Measurements from ENCODE around the gene LSAMP. TPM values are rescaled to one million over a fixed set of nuclear protein-coding genes. Genes with fewer than 3 reads are reported as not detected.

The LSAMP gene
- total RNA-seq: under 0.01 and 0.28 TPM in 2 replicates

DNA sequence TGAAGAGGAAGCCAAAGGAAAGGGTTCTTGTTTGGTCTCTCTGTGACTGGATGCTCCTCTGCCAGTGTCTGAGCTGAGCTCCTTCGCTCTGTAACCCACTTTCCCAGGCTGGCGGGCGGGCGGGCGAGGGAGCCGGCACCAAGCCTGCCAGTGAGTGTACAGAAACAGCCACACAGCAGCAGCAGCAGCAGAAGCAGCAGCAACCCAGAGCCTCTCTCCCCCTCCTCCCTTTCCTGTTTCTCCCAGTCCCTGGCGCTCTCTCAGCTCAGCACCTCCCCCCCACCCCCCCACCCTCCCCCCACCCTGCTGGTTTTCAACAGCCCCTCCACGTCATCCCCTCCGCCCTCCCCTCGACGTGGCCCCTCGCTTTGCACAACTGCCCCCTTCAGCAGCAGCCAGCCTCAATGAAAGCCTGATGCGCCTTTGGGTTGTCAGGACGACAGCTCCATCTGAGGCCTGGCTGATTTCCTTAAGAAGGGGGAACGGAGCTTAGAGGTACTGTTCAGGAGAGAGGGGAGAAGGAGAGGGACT, at the start of gene LSAMP:
Gene LSAMP, minus strand, starts transcription at position 177 of the 531 bp plus-strand sequence.

